ENCODE data around the gene UXT.
A peak's percentile ranks its signal among the peaks of the same experiment; 100 is the strongest.

Gene UXT

DNA sequence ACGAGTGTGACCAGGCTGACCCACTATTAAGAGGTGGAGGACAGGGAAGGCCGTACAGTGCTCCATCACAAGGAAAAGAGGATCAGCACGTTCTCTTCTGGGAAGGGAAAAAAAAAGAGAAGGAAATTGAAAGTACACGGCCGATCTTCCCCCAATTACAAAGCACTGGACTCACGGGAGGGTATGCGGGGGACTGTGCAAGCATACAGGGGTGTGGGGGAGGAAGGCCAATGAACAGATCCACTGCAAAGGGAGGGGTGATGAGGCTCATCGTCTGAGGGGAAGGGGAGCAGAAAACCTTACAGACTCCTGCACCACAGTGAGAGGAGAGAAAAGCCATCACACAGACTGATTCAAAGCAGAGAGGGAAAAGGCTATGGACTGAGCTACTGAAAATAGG lies 9.7 kb downstream of the UXT start:
- no peak for DNase-seq (ENCODE audit: low read depth in 2 of 2)

DNA sequence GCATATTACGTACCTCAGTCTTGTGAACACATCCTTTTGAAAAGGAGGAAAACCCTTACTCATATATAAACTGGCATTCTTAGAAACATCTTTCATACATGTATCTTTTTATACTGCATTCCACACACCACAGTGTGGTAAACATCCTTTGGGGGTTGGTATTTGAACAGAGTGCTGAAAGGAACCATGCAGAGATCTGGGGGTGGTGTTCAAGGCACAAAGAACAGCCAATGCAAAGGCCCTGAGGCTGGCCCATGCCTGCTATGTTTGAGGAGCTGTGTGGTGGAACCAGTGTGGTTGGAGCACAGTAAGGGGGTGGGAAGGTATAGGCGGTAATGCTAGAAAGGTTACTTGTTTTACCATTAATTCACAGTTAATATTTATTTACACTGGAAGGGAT lies 10.6 kb downstream of the UXT start:
- no peak for DNase-seq (ENCODE audit: low read depth in 2 of 2)

DNA sequence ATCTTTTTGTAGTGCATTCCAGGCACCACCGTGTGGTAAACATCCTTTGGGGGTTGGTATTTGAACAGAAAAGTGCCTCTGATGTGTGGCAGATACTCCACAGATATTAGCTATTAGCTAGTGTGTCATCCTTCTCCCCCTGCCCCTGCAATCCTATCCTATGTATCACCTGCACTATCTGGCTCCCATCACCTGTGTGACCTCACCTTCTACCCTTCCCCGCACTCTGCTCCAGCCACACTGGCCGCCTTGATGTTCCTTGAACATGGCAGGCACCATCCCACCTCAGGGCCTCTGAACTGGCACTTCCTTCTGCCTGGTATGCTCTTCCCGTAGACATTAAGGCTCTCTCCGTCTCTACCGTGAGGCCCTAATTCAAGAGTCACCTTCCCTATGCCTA lies 12.3 kb downstream of the UXT start:
- no peak for DNase-seq (ENCODE audit: low read depth in 2 of 2)

DNA sequence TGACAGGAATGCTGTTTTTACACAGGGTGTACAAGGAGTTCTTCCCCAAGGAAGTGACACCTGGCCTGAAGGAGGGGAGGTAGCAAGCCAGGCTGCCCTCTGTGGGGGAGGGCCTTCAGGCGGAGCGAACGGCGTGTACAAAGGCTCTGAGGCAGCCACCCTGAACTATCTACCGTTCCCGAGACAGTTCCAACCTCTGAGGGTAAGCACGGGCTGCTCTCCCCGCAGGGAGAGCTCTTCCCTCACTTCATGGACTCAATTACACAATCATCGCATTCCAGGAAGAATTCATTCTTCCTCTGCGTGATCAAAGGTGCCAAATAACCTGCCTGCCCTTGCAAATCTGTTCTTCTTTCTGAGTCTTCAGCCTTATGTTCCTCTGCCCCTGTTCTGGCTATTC lies 13.4 kb downstream of the UXT start:
- no peak for DNase-seq (ENCODE audit: low read depth in 2 of 2)

DNA sequence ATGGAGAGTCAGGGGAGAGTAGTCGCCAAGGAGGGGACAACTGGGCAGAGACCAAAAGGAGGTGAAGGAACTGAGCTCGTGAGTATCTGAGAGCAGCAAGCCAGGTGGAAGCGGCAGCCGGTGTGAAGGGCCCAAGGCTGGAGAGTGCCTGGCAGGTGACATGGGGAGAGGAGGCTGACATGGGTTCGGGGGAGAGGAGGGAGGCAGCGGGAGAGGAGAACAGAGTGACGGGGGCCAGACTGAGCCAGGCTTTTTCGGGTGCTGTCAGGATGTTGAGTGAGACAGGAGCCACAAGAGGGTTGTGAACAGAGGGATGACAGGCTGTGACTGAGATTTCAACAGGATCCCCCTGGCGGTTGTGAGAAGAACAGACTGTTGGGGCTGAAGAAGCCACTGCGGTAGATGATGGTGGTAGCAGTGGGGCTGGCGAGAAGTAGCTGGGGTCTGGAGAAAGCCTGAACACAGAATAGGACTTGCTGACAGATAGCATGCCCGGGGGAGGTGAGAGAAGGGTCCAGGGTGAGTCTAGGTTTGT lies 14.4 kb downstream of the UXT start:
- DNase-seq (ENCODE audit: low read depth in 2 of 2) = no peak

DNA sequence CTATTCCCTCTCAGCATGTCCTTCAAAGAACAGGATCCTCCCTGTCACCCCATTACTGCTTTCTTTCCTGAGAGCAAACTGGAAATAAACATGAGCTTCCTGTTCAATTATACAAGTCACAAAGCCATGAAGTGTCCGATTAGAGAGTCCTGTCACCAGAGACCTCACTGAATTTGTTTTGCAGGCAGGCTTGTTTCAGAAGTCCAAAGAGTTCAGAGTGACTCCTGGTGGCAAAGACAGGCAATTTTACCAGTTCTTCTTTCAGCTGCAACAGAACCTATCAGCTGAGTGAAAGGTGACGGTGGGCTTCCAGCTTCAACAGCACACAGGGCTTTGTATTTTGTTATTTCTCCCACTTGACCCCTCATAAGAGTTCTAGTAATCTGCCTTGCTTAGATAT lies 15.1 kb downstream of the UXT start:
- DNase-seq (ENCODE audit: low read depth in 2 of 2) = no peak

DNA sequence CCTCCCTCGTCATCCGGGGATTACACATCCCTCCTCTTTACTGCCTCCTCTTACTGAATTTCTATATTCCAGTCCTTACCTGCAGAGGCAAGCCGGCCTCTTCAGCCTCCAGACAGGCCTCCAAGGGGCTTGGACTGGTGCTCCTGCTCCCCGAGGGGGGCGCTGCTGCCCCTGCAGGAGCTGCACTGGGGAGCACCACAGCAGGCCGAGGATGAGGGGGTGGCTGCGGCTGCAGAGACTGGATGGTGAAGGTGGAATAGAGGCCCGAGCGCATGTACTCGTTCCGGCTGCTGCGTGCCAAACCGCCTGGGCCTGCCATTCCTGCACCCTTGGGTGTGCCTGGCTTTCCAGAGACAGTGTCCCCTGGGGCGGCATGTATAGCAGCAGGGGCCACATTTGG lies 20.2 kb downstream of the UXT start:
- DNase-seq (ENCODE audit: low read depth in 2 of 2) = no peak

DNA sequence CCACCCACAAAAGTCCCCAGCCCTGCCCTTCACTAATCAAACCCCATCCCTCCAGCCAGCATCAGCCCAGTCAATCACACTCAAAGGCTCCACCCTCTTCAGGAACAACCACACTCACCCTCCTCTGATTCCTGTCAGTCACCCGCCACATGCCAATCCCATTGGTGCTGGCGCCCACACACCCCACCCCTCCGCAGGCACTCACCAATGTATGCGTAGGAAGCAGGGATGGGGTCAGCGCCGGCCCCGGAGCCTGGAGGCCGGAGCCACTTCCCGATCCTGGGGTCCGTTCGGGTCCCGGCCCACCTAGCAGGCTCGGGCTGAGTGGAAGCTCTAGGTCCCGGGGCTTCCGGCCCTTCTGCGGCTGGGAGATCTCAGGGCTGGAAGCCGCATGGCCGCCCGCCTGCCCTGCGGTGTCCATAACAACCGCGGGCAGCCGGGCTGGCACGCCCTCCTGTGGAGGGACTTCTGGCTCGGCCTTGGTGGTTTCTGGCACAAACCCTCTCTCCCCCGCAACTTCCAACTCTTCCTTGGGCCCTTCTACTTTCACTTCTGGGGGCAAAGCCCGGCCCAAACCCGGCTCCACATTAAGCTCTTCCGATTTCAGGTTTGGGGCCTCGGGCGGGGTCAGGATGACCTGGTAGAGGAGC lies 21.3 kb downstream of the UXT start:
- no peak for DNase-seq (ENCODE audit: low read depth in 2 of 2)

DNA sequence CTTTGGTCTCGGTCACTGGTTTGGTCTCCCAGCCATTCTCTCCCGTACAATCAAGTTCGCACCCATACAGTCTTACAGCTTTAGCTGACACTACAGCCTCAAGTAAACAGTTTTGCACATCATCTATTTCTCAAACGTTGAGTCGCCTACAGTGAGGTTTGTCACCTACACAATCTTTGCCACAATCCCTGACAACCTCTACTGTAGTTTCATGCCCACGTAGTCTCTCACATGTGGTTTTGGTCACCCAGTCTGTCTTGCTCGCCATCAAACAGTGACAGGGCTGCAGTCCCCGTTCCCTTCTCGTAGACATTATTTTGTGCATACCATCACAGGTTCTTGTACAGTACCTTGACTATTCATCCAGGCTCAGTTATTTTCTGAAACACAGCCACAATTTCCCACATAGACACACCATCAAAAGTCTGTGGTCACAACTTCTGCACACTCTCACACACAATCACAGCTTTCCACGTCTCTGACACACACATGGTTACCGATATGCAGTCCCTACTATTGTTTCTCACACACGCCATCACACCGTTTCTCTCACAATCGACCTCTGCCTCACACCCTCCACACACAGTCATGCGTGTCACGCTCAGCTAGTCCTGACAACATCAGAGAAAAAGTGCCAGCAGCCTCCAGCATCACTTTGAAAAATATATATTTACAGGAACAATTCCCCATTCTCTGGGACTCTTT lies 24.0 kb downstream of the UXT start:
- no peak for DNase-seq (ENCODE audit: low read depth in 2 of 2)

DNA sequence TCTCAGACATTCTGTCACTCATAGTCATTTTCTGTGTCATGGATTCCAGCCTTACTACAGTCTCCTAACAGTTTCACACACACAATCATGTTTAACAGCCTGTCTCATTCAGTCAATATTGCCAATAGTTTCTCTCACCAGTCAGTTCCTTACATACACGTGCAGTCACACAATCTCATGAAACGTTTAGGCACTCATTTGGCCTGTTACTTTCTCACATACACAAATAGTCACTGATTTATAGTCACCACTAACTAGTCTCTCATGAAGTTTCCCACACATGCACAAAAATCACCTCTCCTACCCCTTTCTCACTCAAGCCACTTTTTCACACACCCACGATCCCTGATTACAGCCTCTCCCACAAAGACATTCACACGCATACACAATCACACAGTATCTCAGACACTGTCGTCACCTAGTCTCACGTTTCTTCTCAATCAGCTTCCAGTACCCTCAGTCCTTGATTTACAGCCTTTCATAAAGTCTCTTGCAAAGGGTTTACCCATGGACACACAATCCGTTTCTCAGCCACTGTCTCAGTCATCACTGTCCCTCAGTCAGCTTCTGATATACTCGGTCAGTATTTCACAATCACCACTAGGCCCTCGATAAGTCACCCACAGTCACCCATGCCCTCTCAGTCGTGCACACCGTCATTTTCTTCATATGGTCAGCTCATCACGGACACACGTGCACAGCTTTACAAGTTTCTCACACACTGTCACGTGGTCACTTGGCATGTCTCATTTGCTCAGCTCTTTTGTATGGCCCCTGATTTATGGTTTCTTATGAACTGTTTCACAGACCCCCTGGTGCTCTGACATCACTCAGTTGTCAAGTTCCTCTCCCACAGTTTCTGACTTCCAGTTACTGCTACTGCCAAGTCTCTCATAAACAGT lies 25.0 kb downstream of the UXT start:
- DNase-seq (ENCODE audit: low read depth in 2 of 2) = no peak

DNA sequence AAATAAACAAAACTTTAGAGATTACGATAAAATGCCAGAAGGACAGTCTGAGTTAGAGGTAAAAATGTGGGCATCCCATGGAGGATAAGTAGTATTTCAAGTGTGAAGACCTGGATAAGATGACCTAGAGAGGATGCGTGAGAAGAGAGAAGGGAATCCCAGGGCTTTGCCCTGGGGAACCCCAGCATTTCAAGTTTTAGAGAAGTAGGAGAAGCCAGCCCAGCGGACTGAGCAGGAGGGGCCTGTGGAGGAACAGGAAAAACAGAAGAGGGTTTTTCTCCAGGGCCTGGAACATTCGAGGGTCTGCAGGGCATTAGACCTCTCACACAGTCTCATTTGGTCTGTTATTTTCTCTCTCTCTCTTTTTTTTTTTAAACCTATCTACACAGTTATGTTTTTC lies 26.3 kb downstream of the UXT start:
- no peak for DNase-seq (ENCODE audit: low read depth in 2 of 2)

DNA sequence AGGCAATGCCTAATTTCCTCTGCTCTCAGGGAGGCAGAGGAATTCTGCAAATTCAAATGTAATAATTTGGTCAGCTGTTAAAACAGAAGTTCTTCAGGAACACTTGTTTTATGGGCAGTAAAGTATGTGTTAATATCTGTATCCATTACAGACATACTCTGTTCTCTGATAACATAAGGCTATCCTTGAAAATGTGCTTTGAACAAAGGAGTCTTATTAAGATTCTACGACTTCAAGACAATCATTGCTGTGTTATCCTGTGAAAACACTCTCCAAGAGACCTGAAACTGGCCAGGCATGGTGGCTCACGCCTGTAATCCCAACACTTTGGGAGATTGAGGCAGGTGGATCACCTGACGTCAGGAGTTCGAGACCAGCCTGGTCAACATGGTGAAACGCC lies 27.3 kb downstream of the UXT start:
- no peak for DNase-seq (ENCODE audit: low read depth in 2 of 2)

DNA sequence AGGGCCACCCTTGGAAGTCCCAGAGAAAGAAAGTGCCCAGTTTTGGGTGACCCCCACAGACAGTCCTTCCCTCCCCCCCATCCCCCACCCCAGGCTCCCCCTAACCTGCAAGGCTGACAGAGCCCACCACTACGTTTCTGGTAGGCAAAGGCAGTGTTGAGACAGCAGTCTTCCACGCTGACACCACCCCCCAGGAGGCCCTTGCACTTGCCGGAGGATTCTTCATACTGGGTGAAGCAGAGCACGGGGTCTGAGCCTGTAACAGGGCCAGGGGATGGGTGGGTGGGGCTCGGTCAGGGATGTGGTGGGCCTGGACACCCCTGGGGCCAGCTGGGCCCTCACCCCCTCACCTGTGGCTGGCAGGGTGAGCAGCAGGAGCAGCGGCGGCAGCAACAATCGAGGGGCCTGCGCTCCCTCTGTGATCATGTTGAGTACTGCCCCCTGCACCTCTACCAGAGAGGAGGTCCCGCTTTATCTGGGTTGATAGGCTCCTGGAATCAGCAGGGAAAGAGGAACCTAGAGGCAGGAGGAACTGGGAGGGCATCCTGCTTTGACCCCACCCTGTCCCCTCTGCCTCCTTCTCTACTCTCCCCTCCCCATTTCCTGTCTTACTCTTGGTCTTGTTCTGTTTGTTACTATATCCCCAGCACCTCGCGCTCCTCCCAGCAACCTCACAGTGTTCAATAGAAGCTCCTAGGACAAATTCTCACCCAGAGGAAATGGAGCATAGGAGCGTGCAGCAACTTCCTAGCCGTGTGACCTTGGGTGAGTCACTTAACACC lies 29.4 kb downstream of the UXT start, which contains the start of gene CFP:
CFP (minus strand) TSS at position 512 of the 782 bp plus-strand sequence; CDS start at position 426, 86 bp downstream.
- DNase-seq (ENCODE audit: low read depth in 2 of 2) = no peak

DNA sequence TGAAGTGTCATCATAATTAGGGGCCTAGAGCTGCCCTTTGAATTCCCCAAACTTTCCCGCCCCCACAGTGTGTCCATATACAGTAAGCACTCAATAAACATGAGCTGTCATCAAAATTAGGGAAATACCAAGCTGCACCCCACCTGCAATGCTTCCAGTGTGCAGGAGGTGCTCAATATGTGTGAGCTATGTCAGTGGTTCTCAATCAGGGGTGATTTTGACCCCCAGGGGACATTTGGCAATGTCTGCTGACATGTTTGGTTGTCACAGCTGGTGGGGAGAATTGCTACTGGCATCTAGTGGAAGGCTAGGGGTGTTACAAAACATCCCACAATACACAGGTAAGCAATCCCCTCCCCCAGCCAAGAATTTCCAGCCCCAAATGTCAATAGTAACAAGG lies 30.0 kb downstream of the UXT start:
- DNase-seq (ENCODE audit: low read depth in 2 of 2) = no peak

DNA sequence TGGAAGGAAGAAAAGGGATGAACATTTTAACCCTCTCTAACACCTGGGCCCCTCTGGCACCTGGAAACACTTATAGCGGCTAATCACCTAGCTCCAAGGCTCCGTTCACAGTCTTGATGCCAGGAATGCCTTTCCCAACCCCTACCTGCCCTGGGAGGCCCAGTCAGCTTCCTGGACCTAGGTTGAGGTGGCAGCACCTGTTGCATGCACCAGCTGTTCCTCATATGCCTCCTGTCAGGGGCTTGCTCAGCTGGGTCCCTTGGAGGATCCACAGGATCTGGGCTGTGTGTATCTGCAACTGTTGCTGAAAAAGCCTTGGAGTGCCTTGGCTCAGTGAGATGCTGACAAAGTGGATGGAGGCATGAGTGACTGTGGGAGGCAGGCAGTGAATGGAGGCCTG lies 33.6 kb downstream of the UXT start:
- no peak for DNase-seq (ENCODE audit: low read depth in 2 of 2)

DNA sequence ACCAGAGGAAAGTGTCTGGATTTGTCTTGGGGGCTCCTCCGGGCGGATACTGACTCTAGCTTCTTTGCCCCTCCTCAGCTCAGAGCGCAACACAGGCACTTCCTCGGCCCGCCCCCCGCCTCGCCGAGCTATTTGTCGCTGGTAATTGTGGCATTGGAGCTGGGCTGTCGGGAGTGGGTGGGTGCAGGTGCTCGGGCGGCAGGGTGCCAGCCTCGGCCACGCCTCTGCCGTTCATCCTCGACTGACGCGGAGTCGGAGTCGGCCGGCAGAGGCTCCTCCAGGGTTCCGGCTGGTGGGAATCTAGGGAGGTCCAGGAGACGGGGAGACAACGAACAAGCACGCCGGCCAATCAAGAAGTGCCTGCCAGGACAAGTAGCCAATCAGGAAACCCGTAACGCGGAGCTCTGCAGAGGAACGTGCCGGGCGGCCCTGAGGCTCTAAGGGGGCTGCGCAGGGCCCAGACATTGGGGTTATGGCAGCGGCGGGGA lies 35.4 kb downstream of the UXT start:
- no peak for DNase-seq (ENCODE audit: low read depth in 2 of 2)

DNA sequence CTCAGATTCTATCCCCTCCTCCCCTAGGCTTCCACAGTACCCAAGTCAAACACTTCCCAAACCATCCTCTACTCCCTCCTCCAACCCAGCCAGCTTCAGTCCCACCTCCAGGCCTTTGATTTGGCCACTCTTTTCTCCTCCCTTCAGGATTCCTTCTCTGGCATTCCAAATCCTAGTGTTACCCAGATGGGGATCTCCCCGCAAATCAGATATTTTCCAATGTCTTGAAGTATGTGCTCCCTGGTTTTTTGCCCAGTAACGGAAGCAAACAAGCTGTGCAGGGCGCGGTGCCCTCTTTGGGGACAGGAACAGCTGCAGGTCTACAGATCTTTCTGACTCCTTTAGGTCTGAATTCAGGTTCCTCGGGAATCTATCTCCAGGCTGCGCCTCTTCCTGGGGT lies 37.1 kb downstream of the UXT start:
- DNase-seq (ENCODE audit: low read depth in 2 of 2) = no peak

DNA sequence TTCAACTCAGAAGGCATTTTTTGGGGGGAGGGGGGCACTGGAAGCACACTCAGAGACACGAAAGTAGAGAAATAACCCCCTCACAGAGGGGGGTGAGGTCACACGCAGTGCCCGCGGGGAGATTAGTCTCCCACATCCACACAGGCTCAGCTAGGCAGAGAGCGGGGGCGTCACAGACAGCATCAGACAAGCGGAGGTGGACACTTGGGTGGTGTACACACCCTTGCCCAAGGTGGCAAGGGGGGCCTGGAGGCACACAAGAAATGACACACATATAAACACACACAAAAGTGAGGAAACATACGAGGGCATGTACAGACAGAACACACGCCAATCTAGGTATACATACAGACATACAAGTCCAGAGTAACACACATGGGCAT lies 38.7 kb downstream of the UXT start:
- DNase-seq (ENCODE audit: low read depth in 2 of 2) = no peak

DNA sequence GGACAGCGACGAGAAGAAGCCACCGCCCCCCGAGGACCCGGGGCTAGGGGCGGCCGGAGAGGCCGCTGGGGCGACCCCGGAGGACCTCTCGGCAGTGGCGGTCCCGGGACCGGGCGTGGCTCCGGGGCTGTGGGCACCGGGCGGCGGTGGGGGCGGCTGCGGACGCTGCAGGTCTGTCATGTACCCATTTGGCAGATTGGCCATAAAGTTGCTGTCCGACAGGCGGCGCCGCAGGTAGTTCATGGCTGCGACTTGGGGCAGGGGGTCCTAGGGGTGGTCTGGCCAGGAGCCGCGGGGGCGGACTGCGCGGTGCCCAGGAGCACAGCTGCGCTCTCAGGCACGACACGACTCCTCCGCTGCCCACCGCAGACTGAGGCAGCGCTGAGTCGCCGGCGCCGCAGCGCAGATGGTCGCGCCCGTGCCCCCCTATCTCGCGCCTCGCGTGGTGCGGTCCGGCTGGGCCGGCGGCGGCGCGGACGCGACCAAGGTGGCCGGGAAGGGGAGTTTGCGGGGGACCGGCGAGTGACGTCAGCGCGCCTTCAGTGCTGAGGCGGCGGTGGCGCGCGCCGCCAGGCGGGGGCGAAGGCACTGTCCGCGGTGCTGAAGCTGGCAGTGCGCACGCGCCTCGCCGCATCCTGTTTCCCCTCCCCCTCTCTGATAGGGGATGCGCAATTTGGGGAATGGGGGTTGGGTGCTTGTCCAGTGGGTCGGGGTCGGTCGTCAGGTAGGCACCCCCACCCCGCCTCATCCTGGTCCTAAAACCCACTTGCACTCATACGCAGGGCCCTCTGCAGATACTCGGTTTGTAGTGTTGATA lies 39.3 kb downstream of the UXT start, which contains the start of gene SYN1:
SYN1 (minus strand) TSS at position 372 of the 817 bp plus-strand sequence; CDS start at position 243, 129 bp downstream.
- peak; percentile 52 to 57 for DNase-seq (ENCODE audit: low read depth in 2 of 2)

DNA sequence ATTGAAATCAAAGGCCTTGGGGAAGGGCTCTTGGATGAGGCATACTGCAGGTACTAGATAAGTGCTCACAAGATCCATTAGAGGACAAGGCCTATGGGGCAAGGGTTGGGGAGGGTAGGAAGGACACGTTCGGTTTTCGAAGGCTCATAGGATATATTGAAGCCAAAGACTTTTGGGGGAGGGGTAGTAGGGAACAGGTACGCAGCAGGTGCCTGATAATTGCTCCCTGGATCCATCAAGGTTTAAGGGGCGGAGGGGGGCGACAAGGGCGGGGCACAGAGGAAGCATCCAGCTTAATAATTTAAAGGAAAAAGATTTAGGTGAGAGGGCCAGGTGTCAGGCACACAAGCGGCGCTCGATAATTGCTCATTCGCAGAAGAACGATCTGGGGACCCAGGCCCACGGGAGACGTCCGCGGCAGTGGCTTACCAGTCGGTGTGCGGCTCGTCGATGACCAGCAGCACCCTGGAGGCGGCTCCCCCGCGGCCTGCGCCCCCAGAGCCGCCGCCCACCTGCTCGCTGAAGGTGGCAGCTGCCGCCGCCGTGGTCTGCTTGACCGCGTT lies 40.0 kb downstream of the UXT start:
- no peak for DNase-seq (ENCODE audit: low read depth in 2 of 2)
